ENCODE data around the gene MAP3K9. TPM values are rescaled to one million over a fixed set of nuclear protein-coding genes. Genes with fewer than 3 reads are reported as not detected.
A peak's percentile ranks its signal among the peaks of the same experiment; 100 is the strongest.
"Not testable (repeated sequence)": the region's sequence is repeated elsewhere in the genome, so short reads cannot be mapped to it uniquely, and the experiment has no call there.

The MAP3K9 gene
- 27.6 and 31.8 TPM in 2 replicates for total RNA-seq
- long read RNA-seq, partial matches to known transcripts, result 1 of 23 reads
- long read RNA-seq, other reads (novel, unspliced or antisense), result 22 of 23 reads

- Mint-ChIP-seq H3K27ac (peak within 1 kb of the TSS; percentile 92), H3K27me3 (no peaks in the 10 kb centered on the region), H3K36me3 (ENCODE audit: insufficient read depth) (no peaks in the 10 kb centered on the region), H3K4me1 (ENCODE audit: low read depth) (peaks cover 10% of the 10 kb centered on the region), H3K9me3 (ENCODE audit: low read depth) (no peaks in the 10 kb centered on the region), H3K4me3 (ENCODE audit: low read depth) (peak within 1 kb of the TSS; percentile 74)
- TF ChIP-seq CTCF (IDR thresholded peaks at IDR 0.05; ENCODE audit: unreplicated experiment), result no peak
- DNase-seq (ENCODE audit: low spot score, unreplicated experiment), result peak; percentile 99
Observed at GRCh38 chr14:70809225-70810219, at the start of gene MAP3K9. Gene MAP3K9, minus strand, starts transcription at chr14:70809513. Its CDS starts 342 bp downstream, at chr14:70809171.

DNA sequence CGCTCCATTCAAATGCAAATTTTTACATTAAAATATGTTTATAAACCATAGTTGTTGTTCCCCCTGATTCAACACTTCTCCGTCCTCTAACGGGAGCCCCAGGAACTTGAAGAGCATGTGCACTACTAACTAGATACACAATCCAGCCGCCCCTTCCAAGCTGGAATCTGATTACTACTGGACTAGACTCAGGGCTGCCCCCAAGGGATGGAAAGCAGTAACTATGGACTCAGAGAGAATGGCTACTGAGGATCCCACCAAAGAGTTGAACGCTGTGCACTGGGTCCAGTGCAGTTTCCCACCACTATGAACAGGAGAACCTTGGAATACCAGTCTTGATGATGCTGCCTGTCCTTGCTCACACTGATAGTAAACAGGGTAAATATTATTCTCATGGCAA is 49.3 kb upstream of the MAP3K9 start:
- Mint-ChIP-seq H3K4me3 (ENCODE audit: low read depth) (no peak overlapping the region), H3K27ac (no peak overlapping the region), H3K9me3 (ENCODE audit: low read depth) (no peaks in the 10 kb centered on the region), H3K4me1 (ENCODE audit: low read depth) (no peaks in the 10 kb centered on the region), H3K36me3 (ENCODE audit: insufficient read depth) (no peaks in the 10 kb centered on the region), H3K27me3 (peaks cover 9% of the 10 kb centered on the region)
- TF ChIP-seq CTCF (IDR thresholded peaks at IDR 0.05; ENCODE audit: unreplicated experiment), result no peak
- no peak for DNase-seq (ENCODE audit: low spot score, unreplicated experiment)

GRCh38 chr14:70857496-70857890 is 48.2 kb upstream of the MAP3K9 start:
- no peaks in the 10 kb centered on the region for H3K9me3 Mint-ChIP-seq (ENCODE audit: low read depth)
- H3K27me3 Mint-ChIP-seq, result peaks cover 9% of the 10 kb centered on the region
- no peak overlapping the region for H3K4me3 Mint-ChIP-seq (ENCODE audit: low read depth)
- H3K27ac Mint-ChIP-seq, result no peak overlapping the region
- DNase-seq (ENCODE audit: low spot score, unreplicated experiment), result no peak
- no peaks in the 10 kb centered on the region for H3K36me3 Mint-ChIP-seq (ENCODE audit: insufficient read depth)
- no peaks in the 10 kb centered on the region for H3K4me1 Mint-ChIP-seq (ENCODE audit: low read depth)
- TF ChIP-seq CTCF (IDR thresholded peaks at IDR 0.05; ENCODE audit: unreplicated experiment), result no peak

- no peak for DNase-seq (ENCODE audit: low spot score, unreplicated experiment)
- Mint-ChIP-seq H3K27ac (no peak overlapping the region), H3K9me3 (ENCODE audit: low read depth) (no peaks in the 10 kb centered on the region), H3K4me3 (ENCODE audit: low read depth) (no peak overlapping the region), H3K4me1 (ENCODE audit: low read depth) (no peaks in the 10 kb centered on the region), H3K27me3 (peaks cover 9% of the 10 kb centered on the region), H3K36me3 (ENCODE audit: insufficient read depth) (no peaks in the 10 kb centered on the region)
- no peak for TF ChIP-seq CTCF (IDR thresholded peaks at IDR 0.05; ENCODE audit: unreplicated experiment)
Observed at GRCh38 chr14:70856851-70857495, 47.7 kb upstream of the MAP3K9 start.

GRCh38 chr14:70855486-70855885 is 46.2 kb upstream of the MAP3K9 start:
- Mint-ChIP-seq H3K9me3 (ENCODE audit: low read depth) (no peaks in the 10 kb centered on the region), H3K27ac (no peak overlapping the region), H3K27me3 (peaks cover under 1% of the 10 kb centered on the region), H3K36me3 (ENCODE audit: insufficient read depth) (no peaks in the 10 kb centered on the region), H3K4me3 (ENCODE audit: low read depth) (no peak overlapping the region), H3K4me1 (ENCODE audit: low read depth) (no peaks in the 10 kb centered on the region)
- no peak for DNase-seq (ENCODE audit: low spot score, unreplicated experiment)
- TF ChIP-seq CTCF (IDR thresholded peaks at IDR 0.05; ENCODE audit: unreplicated experiment), result no peak

DNA sequence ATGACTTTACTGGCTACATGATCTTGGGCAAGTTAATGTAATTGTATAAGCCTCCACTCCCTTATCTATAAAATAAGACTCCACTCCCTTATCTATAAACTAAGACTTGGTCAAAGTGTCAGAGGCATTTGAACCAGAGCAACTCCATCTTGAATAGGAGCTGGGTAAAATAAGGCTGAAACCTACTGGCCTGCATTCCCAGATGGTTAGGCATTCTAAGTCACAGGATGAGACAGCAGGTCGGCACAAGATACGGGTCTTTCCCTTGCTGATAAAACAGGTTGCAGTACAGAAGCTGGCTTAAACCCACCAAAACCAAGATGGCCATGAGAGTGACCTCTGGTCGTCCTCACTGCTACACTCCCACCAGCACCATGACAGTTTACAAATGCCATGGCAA is 44.3 kb upstream of the MAP3K9 start:
- not testable (repeated sequence) for H3K36me3 Mint-ChIP-seq (ENCODE audit: insufficient read depth); H3K4me3 Mint-ChIP-seq (ENCODE audit: low read depth); H3K9me3 Mint-ChIP-seq (ENCODE audit: low read depth); H3K27me3 Mint-ChIP-seq; DNase-seq (ENCODE audit: low spot score, unreplicated experiment); H3K27ac Mint-ChIP-seq; H3K4me1 Mint-ChIP-seq (ENCODE audit: low read depth)

Data from progenitor cell of endocrine pancreas (in vitro differentiated cells).